IgD-negative memory B cell (primary cell): ENCODE results near the gene KCNRG. TPM values are rescaled to one million over a fixed set of nuclear protein-coding genes. Genes with fewer than 3 reads are reported as not detected.
"Not testable (repeated sequence)": the region's sequence is repeated elsewhere in the genome, so short reads cannot be mapped to it uniquely, and the experiment has no call there.

Experiments
- H3K27ac Mint-ChIP-seq, 3 donors: one replicate each; pipeline ENCODE4 v1.8.0; 2020 to 2022; ENCODE audit warnings: mild to moderate bottlenecking in 3 of 3, mixed read lengths in 3 of 3, moderate library complexity in 1 of 3
- H3K27me3 Mint-ChIP-seq: one replicate; pipeline ENCODE4 v1.8.0; 2021; ENCODE audit warnings: mixed read lengths
- H3K36me3 Mint-ChIP-seq: one replicate; pipeline ENCODE4 v1.8.0; 2020; ENCODE audit warnings: mild to moderate bottlenecking, mixed read lengths
- H3K4me1 Mint-ChIP-seq, 3 donors: one replicate each; pipeline ENCODE4 v1.8.0; 2020 to 2022; ENCODE audit warnings: mixed read lengths in 3 of 3, mild to moderate bottlenecking in 1 of 3
- H3K4me3 Mint-ChIP-seq, 4 donors: one replicate each; pipeline ENCODE4 v1.8.0; 2020 to 2022; ENCODE audit warnings: mild to moderate bottlenecking in 4 of 4, mixed read lengths in 4 of 4, moderate library complexity in 3 of 4
- H3K9me3 Mint-ChIP-seq, 3 donors: one replicate each; pipeline ENCODE4 v1.8.0; 2020 to 2021; ENCODE audit warnings: mixed read lengths in 3 of 3, mild to moderate bottlenecking in 1 of 3
- polyA plus RNA-seq: library from polyadenylated mRNA; unstranded; fragments of 300-500 nt; fragmentation: Illumina TruSeq; gene quantifications from one replicate; pipeline ENCODE4 v1.2.3, GENCODE V29; 2021

Gene KCNRG
- polyA plus RNA-seq: 0.80 TPM

GRCh38 chr13:50015258-50015657 lies at the start of gene KCNRG:
KCNRG (plus strand) TSS chr13:50015444; CDS start chr13:50015494, 50 bp downstream.
- Mint-ChIP-seq H3K4me1 (peaks cover 9 to 35% (median 30%) of the 10 kb centered on the region in 3 donors), H3K4me3 (no peak within 1 kb of the TSS), H3K27ac (peak within 1 kb of the TSS in 2 of 3 donors; percentile 25 to 86), H3K9me3 (no peaks in the 10 kb centered on the region), H3K27me3 (no peaks in the 10 kb centered on the region), H3K36me3 (peaks cover 7% of the 10 kb centered on the region)

- H3K4me1 Mint-ChIP-seq: no peaks in the 10 kb centered on the region
- no peak overlapping the region for H3K4me3 Mint-ChIP-seq
- peaks cover 11 to 19% (median 15%) of the 10 kb centered on the region in 3 donors for H3K9me3 Mint-ChIP-seq
- H3K36me3 Mint-ChIP-seq: peaks cover 8% of the 10 kb centered on the region
- no peaks in the 10 kb centered on the region for H3K27me3 Mint-ChIP-seq
- H3K27ac Mint-ChIP-seq: no peak overlapping the region
Observed at GRCh38 chr13:49967456-49967855, 47.8 kb upstream of the KCNRG start.

GRCh38 chr13:49972709-49973108 lies 42.5 kb upstream of the KCNRG start:
- peaks cover 2% of the 10 kb centered on the region for H3K36me3 Mint-ChIP-seq
- no peaks in the 10 kb centered on the region for H3K9me3 Mint-ChIP-seq
- H3K27ac Mint-ChIP-seq: no peak overlapping the region
- H3K27me3 Mint-ChIP-seq: no peaks in the 10 kb centered on the region
- peaks cover 0 to 3% (median 0%) of the 10 kb centered on the region in 3 donors for H3K4me1 Mint-ChIP-seq
- no peak overlapping the region for H3K4me3 Mint-ChIP-seq

GRCh38 chr13:49975826-49976225 lies 39.4 kb upstream of the KCNRG start:
- peaks cover 0 to 3% (median 0%) of the 10 kb centered on the region in 3 donors for H3K4me1 Mint-ChIP-seq
- no peaks in the 10 kb centered on the region for H3K27me3 Mint-ChIP-seq
- no peak overlapping the region for H3K4me3 Mint-ChIP-seq

GRCh38 chr13:49976314-49977258 lies 38.7 kb upstream of the KCNRG start:
- H3K9me3 Mint-ChIP-seq: no peaks in the 10 kb centered on the region
- peaks cover 0 to 3% (median 0%) of the 10 kb centered on the region in 3 donors for H3K4me1 Mint-ChIP-seq
- no peak overlapping the region for H3K4me3 Mint-ChIP-seq
- H3K27ac Mint-ChIP-seq: no peak overlapping the region
- H3K36me3 Mint-ChIP-seq: peaks cover under 1% of the 10 kb centered on the region
- no peaks in the 10 kb centered on the region for H3K27me3 Mint-ChIP-seq

More at GRCh38 chr13:49975826-49976225, 39.4 kb upstream of the KCNRG start:
- no peaks in the 10 kb centered on the region for H3K9me3 Mint-ChIP-seq
- no peak overlapping the region for H3K27ac Mint-ChIP-seq
- no peaks in the 10 kb centered on the region for H3K36me3 Mint-ChIP-seq

GRCh38 chr13:49977992-49978391 lies 37.3 kb upstream of the KCNRG start:
- H3K27ac Mint-ChIP-seq: no peak overlapping the region
- H3K27me3 Mint-ChIP-seq: no peaks in the 10 kb centered on the region
- H3K9me3 Mint-ChIP-seq: no peaks in the 10 kb centered on the region
- H3K4me3 Mint-ChIP-seq: no peak overlapping the region
- peaks cover 6% of the 10 kb centered on the region for H3K36me3 Mint-ChIP-seq
- peaks cover 0 to 3% (median 0%) of the 10 kb centered on the region in 3 donors for H3K4me1 Mint-ChIP-seq

- H3K4me3 Mint-ChIP-seq: no peak overlapping the region
- peaks cover 9% of the 10 kb centered on the region for H3K36me3 Mint-ChIP-seq
- H3K9me3 Mint-ChIP-seq: no peaks in the 10 kb centered on the region
- H3K27me3 Mint-ChIP-seq: no peaks in the 10 kb centered on the region
- H3K27ac Mint-ChIP-seq: no peak overlapping the region
- H3K4me1 Mint-ChIP-seq: peaks cover 0 to 3% (median 0%) of the 10 kb centered on the region in 3 donors
Observed at GRCh38 chr13:49980266-49980665, 35.0 kb upstream of the KCNRG start.

GRCh38 chr13:49985129-49985528 lies 30.1 kb upstream of the KCNRG start:
- H3K27ac Mint-ChIP-seq: peak overlapping the region in 1 of 3 donors; percentile 33
- H3K4me1 Mint-ChIP-seq: peaks cover 0 to 10% (median 0%) of the 10 kb centered on the region in 3 donors
- H3K4me3 Mint-ChIP-seq: no peak overlapping the region
- H3K27me3 Mint-ChIP-seq: no peaks in the 10 kb centered on the region
- peaks cover 9% of the 10 kb centered on the region for H3K36me3 Mint-ChIP-seq
- H3K9me3 Mint-ChIP-seq: no peaks in the 10 kb centered on the region

- no peak overlapping the region for H3K27ac Mint-ChIP-seq
- H3K27me3 Mint-ChIP-seq: no peaks in the 10 kb centered on the region
- peaks cover 0 to 10% (median under 1%) of the 10 kb centered on the region in 3 donors for H3K4me1 Mint-ChIP-seq
- H3K36me3 Mint-ChIP-seq: peaks cover 9% of the 10 kb centered on the region
- no peak overlapping the region for H3K4me3 Mint-ChIP-seq
- H3K9me3 Mint-ChIP-seq: no peaks in the 10 kb centered on the region
Observed at GRCh38 chr13:49986471-49986870, 28.8 kb upstream of the KCNRG start.

GRCh38 chr13:49990612-49991011 lies 24.6 kb upstream of the KCNRG start:
- H3K36me3 Mint-ChIP-seq, H3K4me3 Mint-ChIP-seq, H3K9me3 Mint-ChIP-seq, H3K27ac Mint-ChIP-seq, H3K27me3 Mint-ChIP-seq: not testable (repeated sequence)
- H3K4me1 Mint-ChIP-seq: peaks cover 3 to 15% (median 11%) of the 10 kb centered on the region in 3 donors

GRCh38 chr13:49993111-49993510 lies 22.1 kb upstream of the KCNRG start:
- H3K27ac Mint-ChIP-seq: peak overlapping the region in 1 of 3 donors; percentile 89
- peaks cover 11 to 29% (median 22%) of the 10 kb centered on the region in 3 donors for H3K4me1 Mint-ChIP-seq
- no peaks in the 10 kb centered on the region for H3K27me3 Mint-ChIP-seq
- no peaks in the 10 kb centered on the region for H3K36me3 Mint-ChIP-seq
- H3K9me3 Mint-ChIP-seq: no peaks in the 10 kb centered on the region
- H3K4me3 Mint-ChIP-seq: peak overlapping the region in 1 of 4 donors; percentile 25

GRCh38 chr13:49993666-49994065 lies 21.6 kb upstream of the KCNRG start:
- peaks cover 17 to 30% (median 28%) of the 10 kb centered on the region in 3 donors for H3K4me1 Mint-ChIP-seq
- H3K27ac Mint-ChIP-seq: peak overlapping the region; percentile 18 to 89 (median 65)
- no peaks in the 10 kb centered on the region for H3K36me3 Mint-ChIP-seq
- no peaks in the 10 kb centered on the region for H3K27me3 Mint-ChIP-seq
- no peaks in the 10 kb centered on the region for H3K9me3 Mint-ChIP-seq
- H3K4me3 Mint-ChIP-seq: peak overlapping the region in 1 of 4 donors; percentile 87

- H3K27ac Mint-ChIP-seq: peak overlapping the region; percentile 89 to 94 (median 94)
- no peaks in the 10 kb centered on the region for H3K27me3 Mint-ChIP-seq
- H3K9me3 Mint-ChIP-seq: no peaks in the 10 kb centered on the region
- H3K36me3 Mint-ChIP-seq: no peaks in the 10 kb centered on the region
- H3K4me1 Mint-ChIP-seq: peaks cover 23 to 42% (median 41%) of the 10 kb centered on the region in 3 donors
- peak overlapping the region; percentile 83 to 91 (median 86) for H3K4me3 Mint-ChIP-seq
Observed at GRCh38 chr13:49995625-49996101, 19.6 kb upstream of the KCNRG start.

GRCh38 chr13:49996161-49996915 lies 18.9 kb upstream of the KCNRG start:
- peak overlapping the region; percentile 89 to 94 (median 93) for H3K27ac Mint-ChIP-seq

More at GRCh38 chr13:49996161-49996915, 18.9 kb upstream of the KCNRG start:
- H3K4me1 Mint-ChIP-seq: peaks cover 23 to 43% (median 42%) of the 10 kb centered on the region in 3 donors
- H3K36me3 Mint-ChIP-seq: no peaks in the 10 kb centered on the region
- H3K27me3 Mint-ChIP-seq: no peaks in the 10 kb centered on the region
- no peaks in the 10 kb centered on the region for H3K9me3 Mint-ChIP-seq
- peak overlapping the region; percentile 83 to 94 (median 90) for H3K4me3 Mint-ChIP-seq
